Psoas muscle (tissue), 8 donors: Measurements from ENCODE around the gene CMTM2. TPM values are rescaled to one million over a fixed set of nuclear protein-coding genes. Genes with fewer than 3 reads are reported as not detected.

Source experiments
- ATAC-seq, 4 donors: fragments of 200-7000 bp; cut with Tn5 transposase; one replicate each; pipeline ENCODE4 v1.9.1; 2020; ENCODE audit warnings: moderate library complexity in 3 of 4, mild to moderate bottlenecking in 2 of 4
- DNase-seq, 2 donors: peaks; one replicate each; pipeline ENCODE4 v3.0.0-alpha.2; 2020
- H3K27ac ChIP-seq: fragments of 200-600 bp; one replicate; pipeline ENCODE4 v1.8.0; 2022
- H3K27me3 ChIP-seq, 3 donors: fragments of 200-600 bp in 1 of 3; one replicate each; pipeline versions ENCODE4 v1.6.1 to v1.8.0; 2013 to 2022; ENCODE audit warnings: low read length in 2 of 3, mild to moderate bottlenecking in 2 of 3, moderate library complexity in 1 of 3; ENCODE audit not compliant: insufficient read depth in 3 of 3
- H3K36me3 ChIP-seq, 2 donors: fragments of 200-600 bp in 1 of 2; one replicate each; pipeline versions ENCODE4 v1.6.1 to v1.8.0; 2013 to 2022; ENCODE audit warnings: low read depth in 1 of 2, mild to moderate bottlenecking in 1 of 2, moderate library complexity in 1 of 2; ENCODE audit not compliant: insufficient read depth in 1 of 2
- H3K4me1 ChIP-seq: fragments of 200-600 bp; one replicate; pipeline ENCODE4 v1.8.0; 2022
- H3K4me3 ChIP-seq: fragments of 200-600 bp; one replicate; pipeline ENCODE4 v1.8.0; 2022; ENCODE audit warnings: mild to moderate bottlenecking
- H3K9me3 ChIP-seq: fragments of 200-600 bp; one replicate; pipeline ENCODE4 v1.8.0; 2022
- CTCF ChIP-seq: fragments of 200-600 bp; IDR thresholded peaks from one replicate; pipeline ENCODE4 v1.8.0; 2022; ENCODE audit warnings: antibody characterized with exemption
- WGBS, 3 donors: extraction: QIAGEN DNeasy Blood & Tissue Kit; methylation state at CpG; one replicate each; pipeline versions ENCODE4 v1.1.6 to v1.1.7; 2013; 5-methylcytosine and 5-hydroxymethylcytosine counted together
- intact Hi-C, 2 donors: fragments of 100-400 bp; cut with DNase I; formaldehyde crosslinking; loops; one replicate each; pipeline versions ENCODE4 v1.11.0 to v1.14.2; 2022
- polyA plus RNA-seq, 3 donors: library from polyadenylated mRNA; stranded (reverse); fragments of 200-250 nt; gene quantifications; one replicate each; pipeline ENCODE4 v1.2.3, GENCODE V29; 2013
- total RNA-seq, 4 donors: library from RNA; stranded (reverse); fragmentation: NEBNext Ultra II Directional in 2 of 4; extraction: Animal tissue kit (Norgen Biotek cat#: 25700) in 2 of 4; gene quantifications; one replicate each; pipeline versions ENCODE4 v1.2.1 to v1.2.4, GENCODE V29; 2021 to 2023
- donor health status: healthy with polysubstance abuse.
- donor health status: DM: no; HTN: no; CAD: no; lungs with moderate emphysema.
- donor health status: Bipolar disorder and iron deficiency.
- donor health status: healthy.
- donor health status: DM: yes; HTN: yes; CAD: no.
- donor health status: DM: no; HTN: no; CAD: no.
- donor health status: DM: no; HTN: no; CAD: no.
- donor health status: DM: yes; HTN: yes; CAD: no.

The CMTM2 gene
- total and polyA plus RNA-seq, 7 donors: 0.17 TPM; not detected in 6

GRCh38 chr16:66554495-66554894 is 24.8 kb upstream of the CMTM2 start:
- Histone ChIP-seq H3K27me3 (no peaks in the 10 kb centered on the region), H3K9me3 (no peaks in the 10 kb centered on the region), H3K27ac (no peak overlapping the region), H3K4me3 (no peak overlapping the region), H3K4me1 (peaks cover 30% of the 10 kb centered on the region), H3K36me3 (peaks cover 0 to 6% of the 10 kb centered on the region in 2 donors)
- WGBS, 3 donors: 90 to 95% (median 94%) methylated on average over 6 of the region's 6 CpGs
- intact Hi-C loops: loop anchor here in 1 of 2 donors (5.0 kb wide), 1 partner anchor 37 kb away; no protein-coding TSS in a partner anchor
- DNase-seq: no peak
- no peak for ATAC-seq
- TF ChIP-seq CTCF: no peak

DNA sequence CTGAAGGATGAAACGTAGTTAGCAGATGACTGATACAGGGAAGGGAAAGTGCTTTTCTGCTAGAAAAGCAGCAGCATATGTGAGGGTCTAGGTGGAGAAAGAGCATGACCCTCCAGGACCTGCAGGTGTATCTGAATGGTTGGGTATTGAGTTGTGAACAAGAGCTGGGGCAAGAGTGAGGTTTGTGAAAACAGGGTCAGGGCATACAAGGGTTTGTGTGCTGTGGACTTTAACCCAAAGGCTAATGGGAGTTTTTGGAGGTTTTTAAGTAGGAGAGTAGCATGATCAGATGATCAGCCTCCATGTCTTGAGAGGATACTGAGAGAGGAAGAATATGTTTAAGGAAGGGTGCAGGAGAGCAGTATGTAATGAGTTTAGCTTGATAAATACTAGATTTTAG is 19.2 kb upstream of the CMTM2 start:
- no peaks in the 10 kb centered on the region for H3K4me1 ChIP-seq
- DNase-seq (no peak), ATAC-seq (no peak)
- H3K27me3 ChIP-seq: no peaks in the 10 kb centered on the region
- intact Hi-C loops: no loop called here
- 86 to 93% (median 88%) methylated on average over 1 of the region's 1 CpG for WGBS, 3 donors
- no peak for TF ChIP-seq CTCF
- H3K36me3 ChIP-seq: peaks cover 0 to 6% of the 10 kb centered on the region in 2 donors
- H3K27ac ChIP-seq: no peak overlapping the region
- no peaks in the 10 kb centered on the region for H3K9me3 ChIP-seq
- H3K4me3 ChIP-seq: no peak overlapping the region

DNA sequence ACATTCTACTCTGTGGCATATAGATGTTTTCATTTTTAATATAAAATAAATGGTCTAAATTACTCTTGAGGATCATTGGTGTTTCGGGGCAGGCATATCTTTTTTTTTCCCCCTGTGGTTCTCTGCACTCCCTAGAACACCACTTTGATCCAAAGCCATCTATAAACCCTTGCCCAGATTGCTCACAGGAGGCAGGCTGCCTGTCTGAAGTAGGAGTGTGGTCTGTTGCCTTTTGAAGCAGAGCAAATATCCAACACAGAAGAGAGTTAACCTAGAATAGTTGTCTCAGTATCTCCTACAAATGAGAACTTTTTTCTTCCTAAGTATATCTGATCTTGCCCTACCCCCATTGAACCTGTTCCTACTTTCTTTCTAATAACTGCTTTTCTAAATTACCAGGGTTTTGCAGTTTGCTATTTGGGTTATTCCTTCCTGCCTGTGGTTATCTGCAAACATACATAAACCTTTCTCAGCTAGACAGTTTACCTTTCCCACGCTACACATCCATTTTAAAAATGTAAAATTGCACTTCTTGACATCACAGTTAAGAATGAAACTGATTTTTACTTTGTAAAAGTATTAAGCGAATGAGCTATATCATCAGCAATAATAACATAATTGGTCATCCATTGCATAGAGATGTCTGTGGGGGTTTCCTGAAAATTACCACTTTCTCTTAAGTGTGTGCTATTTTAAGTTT is 17.7 kb upstream of the CMTM2 start:
- no peak for DNase-seq
- WGBS, 3 donors: 97 to 98% (median 98%) methylated on average over 3 of the region's 3 CpGs
- Histone ChIP-seq H3K9me3 (no peaks in the 10 kb centered on the region), H3K27ac (no peak overlapping the region), H3K4me3 (no peak overlapping the region), H3K4me1 (no peaks in the 10 kb centered on the region), H3K27me3 (no peaks in the 10 kb centered on the region), H3K36me3 (peaks cover 0 to 6% of the 10 kb centered on the region in 2 donors)
- TF ChIP-seq CTCF: no peak
- intact Hi-C loops: no loop called here
- ATAC-seq: no peak

GRCh38 chr16:66562409-66562808 is 16.9 kb upstream of the CMTM2 start:
- no peaks in the 10 kb centered on the region for H3K9me3 ChIP-seq
- H3K4me1 ChIP-seq: no peaks in the 10 kb centered on the region
- TF ChIP-seq CTCF: no peak
- no peaks in the 10 kb centered on the region for H3K27me3 ChIP-seq
- no peak overlapping the region for H3K27ac ChIP-seq
- ATAC-seq (no peak), DNase-seq (no peak)
- WGBS, 3 donors: 85 to 94% (median 92%) methylated on average over 1 of the region's 1 CpG
- H3K36me3 ChIP-seq: peaks cover 0 to 6% of the 10 kb centered on the region in 2 donors
- intact Hi-C loops: no loop called here
- H3K4me3 ChIP-seq: no peak overlapping the region

GRCh38 chr16:66562986-66563385 is 16.3 kb upstream of the CMTM2 start:
- WGBS, 3 donors: 91 to 98% (median 97%) methylated on average over 2 of the region's 2 CpGs
- Histone ChIP-seq H3K9me3 (no peaks in the 10 kb centered on the region), H3K27me3 (no peaks in the 10 kb centered on the region), H3K27ac (no peak overlapping the region), H3K4me1 (no peaks in the 10 kb centered on the region), H3K4me3 (no peak overlapping the region), H3K36me3 (peaks cover 0 to 6% of the 10 kb centered on the region in 2 donors)
- intact Hi-C loops: no loop called here
- DNase-seq: no peak
- TF ChIP-seq CTCF: no peak
- ATAC-seq: no peak
